Stimulated activated CD8-positive, alpha-beta memory T cell treated with anti-CD3 and anti-CD28 coated beads, Interleukin-2, amount 100 ng/mL, for 48 hours (primary cell): ENCODE results near the gene ALOX12.
A peak's percentile ranks its signal among the peaks of the same experiment; 100 is the strongest.
"Not testable (repeated sequence)": the region's sequence is repeated elsewhere in the genome, so short reads cannot be mapped to it uniquely, and the experiment has no call there.

Source experiments
- DNase-seq, 2 donors: peaks; one replicate each; pipeline ENCODE4 v3.0.0-alpha.2; 2020; ENCODE audit warnings: low read depth in 2 of 2

ALOX12 gene

GRCh38 chr17:6995500-6996255, at the start of gene ALOX12:
ALOX12 (plus strand) TSS chr17:6996049; CDS start chr17:6996118, 69 bp downstream.
- no peak for DNase-seq

- no peak for DNase-seq
Observed at GRCh38 chr17:6947745-6948144, 48.1 kb upstream of the ALOX12 start.

GRCh38 chr17:6948562-6948961, 47.3 kb upstream of the ALOX12 start:
- no peak for DNase-seq

GRCh38 chr17:6948976-6949375, 46.9 kb upstream of the ALOX12 start:
- DNase-seq, result no peak

GRCh38 chr17:6950938-6951337, 44.9 kb upstream of the ALOX12 start:
- not testable (repeated sequence) for DNase-seq

GRCh38 chr17:6953689-6954088, 42.2 kb upstream of the ALOX12 start:
- no peak for DNase-seq

GRCh38 chr17:6959700-6960099, 36.1 kb upstream of the ALOX12 start:
- no peak for DNase-seq

- DNase-seq, result no peak
Observed at GRCh38 chr17:6969323-6969726, 26.5 kb upstream of the ALOX12 start.

GRCh38 chr17:6970992-6971391, 24.9 kb upstream of the ALOX12 start:
- no peak for DNase-seq

GRCh38 chr17:6979440-6979839, 16.4 kb upstream of the ALOX12 start:
- not testable (repeated sequence) for DNase-seq

GRCh38 chr17:6981426-6981825, 14.4 kb upstream of the ALOX12 start:
- no peak for DNase-seq

GRCh38 chr17:6985266-6985665, 10.6 kb upstream of the ALOX12 start:
- DNase-seq, result no peak

GRCh38 chr17:6986676-6987075, 9.2 kb upstream of the ALOX12 start:
- no peak for DNase-seq

GRCh38 chr17:6989779-6990178, 6.1 kb upstream of the ALOX12 start:
- no peak for DNase-seq

GRCh38 chr17:6993613-6994056, 2.2 kb upstream of the ALOX12 start:
- not testable (repeated sequence) for DNase-seq

- no peak for DNase-seq
Observed at GRCh38 chr17:6994118-6994598, 1.7 kb upstream of the ALOX12 start.

- DNase-seq, result no peak
Observed at GRCh38 chr17:6994666-6995256, 1.1 kb upstream of the ALOX12 start.

- DNase-seq, result no peak
Observed at GRCh38 chr17:6996256-6997011, 585 bp downstream of the ALOX12 start.

GRCh38 chr17:6997171-6997570, 1.3 kb downstream of the ALOX12 start:
- DNase-seq, result no peak

GRCh38 chr17:6998855-6999508, 3.1 kb downstream of the ALOX12 start:
- DNase-seq, result no peak

- peak in 1 of 2 donors; percentile 49 for DNase-seq
Observed at GRCh38 chr17:7001318-7001961, 5.6 kb downstream of the ALOX12 start.
